AG09309 (cell line): ENCODE measurements around the gene SLC25A14.

ENCODE experiments used
- DNase-seq: peaks from one replicate; pipeline ENCODE4 v3.0.0-alpha.2; 2010; ENCODE audit warnings: low read depth
- H3K4me3 ChIP-seq: 2 replicates; pipeline ENCODE4 v1.5.1; 2011; ENCODE audit warnings: mild to moderate bottlenecking, low read depth, low read length, moderate library complexity; ENCODE audit not compliant: control insufficient read depth
- TF ChIP-seq, protein P1 (sequence below): IDR thresholded peaks from 2 replicates; pipeline ENCODE4 v1.5.1; 2011; ENCODE audit warnings: mild to moderate bottlenecking, low read depth, low read length, inconsistent platforms; ENCODE audit not compliant: insufficient read depth, control insufficient read depth; ENCODE audit errors: missing control alignments

SLC25A14 gene

DNA sequence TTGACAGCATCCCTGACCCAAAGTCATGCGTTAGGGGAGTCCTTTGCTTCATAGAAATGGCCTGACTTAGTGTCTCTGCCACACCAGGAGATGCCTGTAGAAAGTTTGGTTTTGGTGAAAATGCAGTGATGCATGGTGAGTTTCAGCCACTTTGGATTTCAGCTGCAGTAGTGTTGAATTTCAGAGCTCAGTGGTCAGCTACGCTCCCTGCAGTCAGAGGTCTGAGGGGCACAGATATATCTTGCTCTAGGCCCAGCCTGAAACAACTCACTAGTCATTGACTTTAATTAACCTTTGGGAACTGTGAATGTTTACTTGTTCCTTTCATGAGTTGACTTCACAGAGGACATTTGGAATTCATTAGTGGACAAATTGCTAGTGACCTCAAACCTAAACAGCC, 79.5 kb downstream of the SLC25A14 start:
- no peak overlapping the region for H3K4me3 ChIP-seq

More for the DNA sequence above, 79.5 kb downstream of the SLC25A14 start:
- TF ChIP-seq, protein P1, sequence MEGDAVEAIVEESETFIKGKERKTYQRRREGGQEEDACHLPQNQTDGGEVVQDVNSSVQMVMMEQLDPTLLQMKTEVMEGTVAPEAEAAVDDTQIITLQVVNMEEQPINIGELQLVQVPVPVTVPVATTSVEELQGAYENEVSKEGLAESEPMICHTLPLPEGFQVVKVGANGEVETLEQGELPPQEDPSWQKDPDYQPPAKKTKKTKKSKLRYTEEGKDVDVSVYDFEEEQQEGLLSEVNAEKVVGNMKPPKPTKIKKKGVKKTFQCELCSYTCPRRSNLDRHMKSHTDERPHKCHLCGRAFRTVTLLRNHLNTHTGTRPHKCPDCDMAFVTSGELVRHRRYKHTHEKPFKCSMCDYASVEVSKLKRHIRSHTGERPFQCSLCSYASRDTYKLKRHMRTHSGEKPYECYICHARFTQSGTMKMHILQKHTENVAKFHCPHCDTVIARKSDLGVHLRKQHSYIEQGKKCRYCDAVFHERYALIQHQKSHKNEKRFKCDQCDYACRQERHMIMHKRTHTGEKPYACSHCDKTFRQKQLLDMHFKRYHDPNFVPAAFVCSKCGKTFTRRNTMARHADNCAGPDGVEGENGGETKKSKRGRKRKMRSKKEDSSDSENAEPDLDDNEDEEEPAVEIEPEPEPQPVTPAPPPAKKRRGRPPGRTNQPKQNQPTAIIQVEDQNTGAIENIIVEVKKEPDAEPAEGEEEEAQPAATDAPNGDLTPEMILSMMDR: no peak
- DNase-seq: no peak
